Forelimb muscle (tissue), 1 donor: Measurements from ENCODE around the gene F5. TPM values are rescaled to one million over a fixed set of nuclear protein-coding genes. Genes with fewer than 3 reads are reported as not detected.
"Not testable (repeated sequence)": the region's sequence is repeated elsewhere in the genome, so short reads cannot be mapped to it uniquely, and the experiment has no call there.

Experiments
- DNase-seq: peaks from one replicate; pipeline ENCODE4 v3.0.0-alpha.2; 2013; ENCODE audit warnings: low read depth
- polyA plus RNA-seq: library from polyadenylated mRNA; unstranded; fragments of 120-200 nt; gene quantifications from one replicate; pipeline ENCODE4 v1.2.1, GENCODE V29; 2013; ENCODE audit not compliant: insufficient read length

Gene F5
- polyA plus RNA-seq, 1 donor, result 0.11 TPM

GRCh38 chr1:169511316-169512005 lies 74.8 kb downstream of the F5 start:
- no peak for DNase-seq

GRCh38 chr1:169510060-169510459 lies 76.2 kb downstream of the F5 start:
- no peak for DNase-seq

GRCh38 chr1:169509354-169509753 lies 76.9 kb downstream of the F5 start:
- DNase-seq, result no peak

GRCh38 chr1:169508432-169509338 lies 77.6 kb downstream of the F5 start:
- DNase-seq, result no peak

- no peak for DNase-seq
Observed at GRCh38 chr1:169507413-169507812, 78.9 kb downstream of the F5 start.

GRCh38 chr1:169503601-169504000 lies 82.7 kb downstream of the F5 start:
- not testable (repeated sequence) for DNase-seq

GRCh38 chr1:169499807-169500206 lies 86.5 kb downstream of the F5 start:
- DNase-seq, result no peak

- DNase-seq, result no peak
Observed at GRCh38 chr1:169497317-169497716, 89.0 kb downstream of the F5 start.

GRCh38 chr1:169495916-169496315 lies 90.4 kb downstream of the F5 start:
- no peak for DNase-seq

GRCh38 chr1:169495046-169495775 lies 91.1 kb downstream of the F5 start:
- DNase-seq, result no peak

- DNase-seq, result no peak
Observed at GRCh38 chr1:169494343-169494742, 91.9 kb downstream of the F5 start.

- no peak for DNase-seq
Observed at GRCh38 chr1:169493251-169493650, 93.0 kb downstream of the F5 start.

GRCh38 chr1:169491845-169492281 lies 94.4 kb downstream of the F5 start:
- no peak for DNase-seq

- no peak for DNase-seq
Observed at GRCh38 chr1:169488157-169488556, 98.1 kb downstream of the F5 start.

GRCh38 chr1:169487561-169487960 lies 98.7 kb downstream of the F5 start:
- no peak for DNase-seq

GRCh38 chr1:169487133-169487532 lies 99.1 kb downstream of the F5 start:
- DNase-seq, result no peak

- no peak for DNase-seq
Observed at GRCh38 chr1:169486281-169487051, 99.8 kb downstream of the F5 start.

GRCh38 chr1:169485431-169486280 lies 100.6 kb downstream of the F5 start, which contains the start of gene SLC19A2:
Gene SLC19A2 (minus strand): TSS chr1:169485944. CDS start chr1:169485766, 178 bp downstream.
- peak; percentile 95 for DNase-seq

GRCh38 chr1:169484683-169485430 lies 101.4 kb downstream of the F5 start:
- DNase-seq, result no peak

GRCh38 chr1:169484101-169484500 lies 102.2 kb downstream of the F5 start:
- DNase-seq, result no peak
